ENCODE data around the gene MRPL55. TPM values are rescaled to one million over a fixed set of nuclear protein-coding genes. Genes with fewer than 3 reads are reported as not detected.

The MRPL55 gene
- total and polyA plus RNA-seq, 2 of the 13 experiments (the other 11 are each of a cell fraction or from before 2014, with no cell fraction given) = 58.6 to 92.9 TPM

DNA sequence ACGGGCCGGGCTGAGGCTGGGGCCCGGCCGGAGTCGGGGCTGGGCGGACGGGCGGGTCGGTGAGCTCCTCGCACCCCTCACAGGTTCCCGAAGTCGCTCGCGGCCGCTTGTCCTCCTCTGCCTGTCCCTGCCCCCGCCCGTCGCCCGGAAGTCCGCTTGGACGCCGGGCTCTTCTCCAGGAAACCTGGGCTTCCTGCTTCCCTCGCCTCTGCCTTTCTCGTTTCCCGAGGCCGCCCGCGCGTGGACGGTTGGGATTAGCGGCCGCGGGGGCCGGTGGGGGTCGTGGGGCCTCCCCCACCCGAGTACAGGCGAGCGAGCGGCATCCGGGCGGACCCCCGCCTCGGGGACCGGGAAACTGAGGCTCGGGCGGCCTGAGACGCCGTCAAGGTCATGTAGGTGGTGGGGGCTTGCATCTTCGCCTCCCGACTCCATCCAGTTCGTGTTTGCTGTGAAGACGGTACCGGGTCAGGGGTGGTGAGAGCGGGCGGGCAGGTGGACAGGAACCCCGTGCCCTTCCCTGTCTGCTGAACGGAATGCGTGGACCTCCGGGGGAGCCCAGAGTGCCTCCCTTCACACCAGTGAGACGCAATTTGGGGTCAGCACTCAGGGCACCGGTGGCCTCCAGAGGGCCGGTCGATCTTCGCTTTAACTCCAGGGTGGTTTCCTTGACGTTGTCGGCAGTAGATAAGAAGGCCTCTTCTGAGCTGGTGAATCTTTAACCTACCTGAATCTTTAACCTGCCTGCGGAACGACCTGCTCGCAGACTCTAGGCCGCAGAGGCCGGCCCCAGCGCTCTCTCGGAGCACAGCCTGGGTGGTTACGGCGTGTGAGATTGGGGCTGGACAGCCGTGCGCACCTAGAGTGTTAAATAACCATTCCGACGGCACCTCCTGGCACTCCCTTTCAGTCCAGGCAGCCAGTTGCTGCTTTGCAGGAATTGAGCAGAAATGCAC, 25.9 kb downstream of the MRPL55 start (continued):
- TF ChIP-seq, protein P1, sequence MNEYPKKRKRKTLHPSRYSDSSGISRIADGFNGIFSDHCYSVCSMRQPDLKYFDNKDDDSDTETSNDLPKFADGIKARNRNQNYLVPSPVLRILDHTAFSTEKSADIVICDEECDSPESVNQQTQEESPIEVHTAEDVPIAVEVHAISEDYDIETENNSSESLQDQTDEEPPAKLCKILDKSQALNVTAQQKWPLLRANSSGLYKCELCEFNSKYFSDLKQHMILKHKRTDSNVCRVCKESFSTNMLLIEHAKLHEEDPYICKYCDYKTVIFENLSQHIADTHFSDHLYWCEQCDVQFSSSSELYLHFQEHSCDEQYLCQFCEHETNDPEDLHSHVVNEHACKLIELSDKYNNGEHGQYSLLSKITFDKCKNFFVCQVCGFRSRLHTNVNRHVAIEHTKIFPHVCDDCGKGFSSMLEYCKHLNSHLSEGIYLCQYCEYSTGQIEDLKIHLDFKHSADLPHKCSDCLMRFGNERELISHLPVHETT (CRISPR knock-in tag; conservative IDR thresholded peaks at IDR 0.05) = no peak
- TF ChIP-seq ZNF83 (CRISPR knock-in tag; IDR thresholded peaks at IDR 0.05; ENCODE audit: borderline replicate concordance) (no peak), ZFX (CRISPR knock-in tag; IDR thresholded peaks at IDR 0.05; ENCODE audit: low read depth) (peak; percentile 65), RARG (CRISPR knock-in tag; IDR thresholded peaks at IDR 0.05; ENCODE audit: low read depth) (no peak), KDM4B (CRISPR knock-in tag; IDR thresholded peaks at IDR 0.05) (no peak), SP2 (CRISPR knock-in tag; IDR thresholded peaks at IDR 0.05) (no peak), HHEX (CRISPR knock-in tag; IDR thresholded peaks at IDR 0.05) (no peak), HNRNPH1 (optimal IDR thresholded peaks at IDR 0.05; ENCODE audit: low read depth, low read length) (no peak), ZNF557 (CRISPR knock-in tag; IDR thresholded peaks at IDR 0.05) (no peak), GATAD2A (CRISPR knock-in tag; IDR thresholded peaks at IDR 0.05) (no peak), RFX5 (IDR thresholded peaks at IDR 0.05; ENCODE audit: low read depth, low read length) (no peak)
- TF ChIP-seq, protein P2, sequence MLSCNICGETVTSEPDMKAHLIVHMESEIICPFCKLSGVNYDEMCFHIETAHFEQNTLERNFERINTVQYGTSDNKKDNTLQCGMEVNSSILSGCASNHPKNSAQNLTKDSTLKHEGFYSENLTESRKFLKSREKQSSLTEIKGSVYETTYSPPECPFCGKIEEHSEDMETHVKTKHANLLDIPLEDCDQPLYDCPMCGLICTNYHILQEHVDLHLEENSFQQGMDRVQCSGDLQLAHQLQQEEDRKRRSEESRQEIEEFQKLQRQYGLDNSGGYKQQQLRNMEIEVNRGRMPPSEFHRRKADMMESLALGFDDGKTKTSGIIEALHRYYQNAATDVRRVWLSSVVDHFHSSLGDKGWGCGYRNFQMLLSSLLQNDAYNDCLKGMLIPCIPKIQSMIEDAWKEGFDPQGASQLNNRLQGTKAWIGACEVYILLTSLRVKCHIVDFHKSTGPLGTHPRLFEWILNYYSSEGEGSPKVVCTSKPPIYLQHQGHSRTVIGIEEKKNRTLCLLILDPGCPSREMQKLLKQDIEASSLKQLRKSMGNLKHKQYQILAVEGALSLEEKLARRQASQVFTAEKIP (CRISPR knock-in tag; IDR thresholded peaks at IDR 0.05; ENCODE audit: borderline replicate concordance) = no peak
- TF ChIP-seq, protein P3, sequence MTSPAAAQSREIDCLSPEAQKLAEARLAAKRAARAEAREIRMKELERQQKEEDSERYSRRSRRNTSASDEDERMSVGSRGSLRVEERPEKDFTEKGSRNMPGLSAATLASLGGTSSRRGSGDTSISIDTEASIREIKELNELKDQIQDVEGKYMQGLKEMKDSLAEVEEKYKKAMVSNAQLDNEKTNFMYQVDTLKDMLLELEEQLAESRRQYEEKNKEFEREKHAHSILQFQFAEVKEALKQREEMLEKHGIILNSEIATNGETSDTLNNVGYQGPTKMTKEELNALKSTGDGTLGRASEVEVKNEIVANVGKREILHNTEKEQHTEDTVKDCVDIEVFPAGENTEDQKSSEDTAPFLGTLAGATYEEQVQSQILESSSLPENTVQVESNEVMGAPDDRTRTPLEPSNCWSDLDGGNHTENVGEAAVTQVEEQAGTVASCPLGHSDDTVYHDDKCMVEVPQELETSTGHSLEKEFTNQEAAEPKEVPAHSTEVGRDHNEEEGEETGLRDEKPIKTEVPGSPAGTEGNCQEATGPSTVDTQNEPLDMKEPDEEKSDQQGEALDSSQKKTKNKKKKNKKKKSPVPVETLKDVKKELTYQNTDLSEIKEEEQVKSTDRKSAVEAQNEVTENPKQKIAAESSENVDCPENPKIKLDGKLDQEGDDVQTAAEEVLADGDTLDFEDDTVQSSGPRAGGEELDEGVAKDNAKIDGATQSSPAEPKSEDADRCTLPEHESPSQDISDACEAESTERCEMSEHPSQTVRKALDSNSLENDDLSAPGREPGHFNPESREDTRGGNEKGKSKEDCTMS (CRISPR knock-in tag; conservative IDR thresholded peaks at IDR 0.05) = no peak
- TF ChIP-seq, protein P4, sequence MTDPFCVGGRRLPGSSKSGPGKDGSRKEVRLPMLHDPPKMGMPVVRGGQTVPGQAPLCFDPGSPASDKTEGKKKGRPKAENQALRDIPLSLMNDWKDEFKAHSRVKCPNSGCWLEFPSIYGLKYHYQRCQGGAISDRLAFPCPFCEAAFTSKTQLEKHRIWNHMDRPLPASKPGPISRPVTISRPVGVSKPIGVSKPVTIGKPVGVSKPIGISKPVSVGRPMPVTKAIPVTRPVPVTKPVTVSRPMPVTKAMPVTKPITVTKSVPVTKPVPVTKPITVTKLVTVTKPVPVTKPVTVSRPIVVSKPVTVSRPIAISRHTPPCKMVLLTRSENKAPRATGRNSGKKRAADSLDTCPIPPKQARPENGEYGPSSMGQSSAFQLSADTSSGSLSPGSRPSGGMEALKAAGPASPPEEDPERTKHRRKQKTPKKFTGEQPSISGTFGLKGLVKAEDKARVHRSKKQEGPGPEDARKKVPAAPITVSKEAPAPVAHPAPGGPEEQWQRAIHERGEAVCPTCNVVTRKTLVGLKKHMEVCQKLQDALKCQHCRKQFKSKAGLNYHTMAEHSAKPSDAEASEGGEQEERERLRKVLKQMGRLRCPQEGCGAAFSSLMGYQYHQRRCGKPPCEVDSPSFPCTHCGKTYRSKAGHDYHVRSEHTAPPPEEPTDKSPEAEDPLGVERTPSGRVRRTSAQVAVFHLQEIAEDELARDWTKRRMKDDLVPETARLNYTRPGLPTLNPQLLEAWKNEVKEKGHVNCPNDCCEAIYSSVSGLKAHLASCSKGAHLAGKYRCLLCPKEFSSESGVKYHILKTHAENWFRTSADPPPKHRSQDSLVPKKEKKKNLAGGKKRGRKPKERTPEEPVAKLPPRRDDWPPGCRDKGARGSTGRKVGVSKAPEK (CRISPR knock-in tag; IDR thresholded peaks at IDR 0.05; ENCODE audit: borderline replicate concordance) = no peak
- TF ChIP-seq, protein P5, sequence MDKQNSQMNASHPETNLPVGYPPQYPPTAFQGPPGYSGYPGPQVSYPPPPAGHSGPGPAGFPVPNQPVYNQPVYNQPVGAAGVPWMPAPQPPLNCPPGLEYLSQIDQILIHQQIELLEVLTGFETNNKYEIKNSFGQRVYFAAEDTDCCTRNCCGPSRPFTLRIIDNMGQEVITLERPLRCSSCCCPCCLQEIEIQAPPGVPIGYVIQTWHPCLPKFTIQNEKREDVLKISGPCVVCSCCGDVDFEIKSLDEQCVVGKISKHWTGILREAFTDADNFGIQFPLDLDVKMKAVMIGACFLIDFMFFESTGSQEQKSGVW (CRISPR knock-in tag; IDR thresholded peaks at IDR 0.05; ENCODE audit: borderline replicate concordance) = no peak
- TF ChIP-seq, protein P6, sequence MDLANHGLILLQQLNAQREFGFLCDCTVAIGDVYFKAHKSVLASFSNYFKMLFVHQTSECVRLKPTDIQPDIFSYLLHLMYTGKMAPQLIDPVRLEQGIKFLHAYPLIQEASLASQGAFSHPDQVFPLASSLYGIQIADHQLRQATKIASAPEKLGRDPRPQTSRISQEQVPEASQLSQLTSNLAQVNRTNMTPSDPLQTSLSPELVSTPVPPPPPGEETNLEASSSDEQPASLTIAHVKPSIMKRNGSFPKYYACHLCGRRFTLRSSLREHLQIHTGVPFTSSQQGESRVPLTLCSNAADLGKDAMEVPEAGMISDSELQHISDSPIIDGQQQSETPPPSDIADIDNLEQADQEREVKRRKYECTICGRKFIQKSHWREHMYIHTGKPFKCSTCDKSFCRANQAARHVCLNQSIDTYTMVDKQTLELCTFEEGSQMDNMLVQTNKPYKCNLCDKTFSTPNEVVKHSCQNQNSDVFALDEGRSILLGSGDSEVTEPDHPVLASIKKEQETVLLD (CRISPR knock-in tag; IDR thresholded peaks at IDR 0.05; ENCODE audit: low read depth) = no peak

Measured in HepG2 (cell line).